GM18511 (cell line): ENCODE results near the gene CEL.
"Not testable (repeated sequence)": the region's sequence is repeated elsewhere in the genome, so short reads cannot be mapped to it uniquely, and the experiment has no call there.

Source experiments
- ATAC-seq: cut with Tn5 transposase; IDR thresholded peaks from one replicate; pipeline ENCODE4 v1.9.1; 2021; ENCODE audit warnings: mild to moderate bottlenecking, moderate library complexity; ENCODE audit not compliant: unreplicated experiment

Gene CEL

DNA sequence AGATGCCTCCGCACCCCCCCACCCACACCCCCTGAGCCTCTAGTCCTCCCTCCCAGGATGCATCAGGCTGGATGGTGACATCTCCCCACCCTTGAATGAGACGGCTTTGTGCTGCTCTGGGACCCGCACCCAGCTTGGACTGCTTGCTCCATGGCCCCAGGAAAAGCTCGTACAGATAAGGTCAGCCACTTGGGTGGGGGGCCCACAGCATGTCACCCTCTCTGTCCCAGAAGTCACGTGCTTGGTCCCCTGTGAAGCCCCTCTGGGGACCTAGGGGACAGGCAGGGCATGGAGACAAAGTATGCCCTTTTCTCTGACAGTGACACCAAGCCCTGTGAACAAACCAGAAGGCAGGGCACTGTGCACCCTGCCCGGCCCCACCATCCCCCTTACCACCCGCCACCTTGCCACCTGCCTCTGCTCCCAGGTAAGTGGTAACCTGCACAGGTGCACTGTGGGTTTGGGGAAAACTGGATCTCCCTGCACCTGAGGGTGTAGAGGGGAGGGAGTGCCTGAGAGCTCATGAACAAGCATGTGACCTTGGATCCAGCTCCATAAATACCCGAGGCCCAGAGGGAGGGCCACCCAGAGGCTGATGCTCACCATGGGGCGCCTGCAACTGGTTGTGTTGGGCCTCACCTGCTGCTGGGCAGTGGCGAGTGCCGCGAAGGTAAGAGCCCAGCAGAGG is 20.3 kb downstream of the CEL start:
- not testable (repeated sequence) for ATAC-seq

- ATAC-seq = not testable (repeated sequence)
These were observed 21.9 kb downstream of the CEL start for GRCh38 chr9:133083688-133084087.

DNA sequence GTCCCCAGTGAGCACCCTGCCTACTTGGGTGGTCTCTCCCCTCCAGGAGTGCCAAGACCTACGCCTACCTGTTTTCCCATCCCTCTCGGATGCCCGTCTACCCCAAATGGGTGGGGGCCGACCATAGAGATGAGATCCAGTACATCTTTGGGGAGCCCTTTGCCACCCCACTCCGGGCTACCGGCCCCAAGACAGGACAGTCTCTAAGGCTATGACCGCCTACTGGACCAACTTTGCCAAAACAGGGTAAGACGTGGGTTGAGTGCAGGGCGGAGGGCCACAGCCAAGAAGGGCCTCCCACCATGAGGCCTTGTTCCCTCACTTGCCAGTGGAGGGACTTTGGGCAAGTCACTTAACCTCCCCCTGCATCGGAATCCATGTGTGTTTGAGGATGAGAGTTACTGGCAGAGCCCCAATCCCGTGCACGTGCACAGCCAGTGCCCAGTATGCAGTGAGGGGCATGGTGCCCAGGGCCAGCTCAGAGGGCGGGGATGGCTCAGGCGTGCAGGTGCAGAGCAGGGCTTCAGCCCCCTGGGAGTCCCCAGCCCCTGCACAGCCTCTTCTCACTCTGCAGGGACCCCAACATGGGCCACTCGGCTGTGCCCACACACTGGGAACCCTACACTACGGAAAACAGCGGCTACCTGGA is 24.6 kb downstream of the CEL start:
- ATAC-seq = not testable (repeated sequence)

GRCh38 chr9:133086894-133087293 is 25.1 kb downstream of the CEL start:
- no peak for ATAC-seq

DNA sequence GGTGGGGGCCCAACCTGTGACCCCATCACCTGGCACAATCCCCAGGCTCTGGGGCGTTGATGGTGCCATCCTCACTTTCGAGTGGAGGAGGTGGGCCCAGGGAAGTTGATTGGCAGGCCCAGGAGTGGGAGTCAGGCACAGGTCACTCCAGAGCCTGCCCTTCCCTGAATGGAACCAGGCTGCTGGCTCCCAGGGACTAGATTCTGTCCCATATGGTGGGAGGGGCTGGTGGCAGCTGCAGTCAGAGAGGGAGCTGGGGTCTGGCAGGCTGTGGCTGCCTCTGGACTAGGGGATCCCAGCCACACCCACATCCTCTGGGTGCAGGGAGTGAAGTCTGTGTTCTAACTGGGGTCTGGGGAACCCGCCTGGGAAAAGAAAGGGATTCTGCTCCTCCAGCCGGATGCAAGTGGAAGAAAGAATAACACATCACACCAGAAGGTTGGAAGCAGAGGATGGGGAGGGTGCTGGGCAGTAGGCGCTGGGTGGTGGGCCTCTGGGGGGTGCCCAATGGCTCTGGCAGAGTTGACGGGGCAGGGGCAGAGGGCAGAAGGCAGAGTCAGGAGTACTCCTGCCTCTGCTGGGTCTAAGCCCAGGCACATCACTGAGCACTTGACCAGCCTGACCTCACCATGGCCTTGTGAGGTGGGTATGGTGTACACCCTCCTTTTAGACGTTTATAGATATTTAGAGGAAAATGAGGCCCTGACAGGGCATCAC is 25.8 kb downstream of the CEL start:
- ATAC-seq = no peak

DNA sequence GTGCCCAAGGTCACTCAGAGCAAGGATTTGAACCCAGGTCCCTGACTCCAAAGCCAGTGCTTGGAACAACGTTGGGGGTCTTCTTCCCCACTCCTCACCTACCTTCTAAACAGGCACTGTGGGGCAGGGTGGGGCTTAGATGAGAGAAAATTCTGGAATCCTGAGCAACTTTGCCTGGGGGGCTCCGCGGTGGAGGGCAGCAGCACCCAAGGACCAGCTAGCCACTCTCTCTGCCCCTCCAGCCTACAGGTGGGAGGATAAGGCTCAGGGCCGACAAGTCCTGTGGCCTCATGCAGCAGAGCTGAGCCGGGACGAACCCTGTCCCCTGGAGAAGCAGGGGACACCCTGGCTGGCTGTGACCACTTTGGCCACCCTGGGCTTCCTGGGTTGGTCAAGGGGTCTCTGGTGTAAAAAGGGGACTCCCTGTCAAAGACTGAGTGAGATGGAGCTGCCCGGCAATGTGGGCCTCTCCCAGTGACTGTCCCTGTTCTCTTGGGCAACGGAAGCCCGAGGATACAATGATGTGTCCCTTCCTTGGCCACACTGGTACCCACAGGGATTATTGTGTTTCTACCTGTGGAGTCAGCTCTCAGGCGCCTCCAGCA is 26.5 kb downstream of the CEL start:
- no peak for ATAC-seq

- no peak for ATAC-seq
These were observed 27.0 kb downstream of the CEL start for GRCh38 chr9:133088756-133089155.

GRCh38 chr9:133089271-133089671 is 27.5 kb downstream of the CEL start:
- no peak for ATAC-seq

DNA sequence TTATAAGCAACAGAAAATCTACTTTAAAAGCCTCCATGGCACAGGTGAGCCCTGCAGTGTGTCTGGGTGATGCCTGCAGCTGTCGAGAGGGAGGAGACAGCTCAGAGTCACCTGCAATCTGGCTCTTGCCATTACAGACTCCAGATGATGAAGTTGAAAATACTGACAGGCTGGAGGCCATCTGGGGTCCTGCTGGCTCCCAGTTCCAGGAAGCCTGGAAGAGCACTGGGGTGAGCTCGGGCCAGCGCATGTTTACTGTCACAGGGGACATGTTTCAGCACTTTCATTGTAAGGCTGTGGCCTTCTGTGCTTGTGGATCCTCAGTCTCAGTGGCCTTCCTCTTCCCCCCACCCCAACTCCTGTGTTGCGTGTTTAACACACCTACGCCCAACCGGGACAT is 28.4 kb downstream of the CEL start:
- no peak for ATAC-seq

- ATAC-seq = no peak
These were observed 29.1 kb downstream of the CEL start for GRCh38 chr9:133090752-133091385.

DNA sequence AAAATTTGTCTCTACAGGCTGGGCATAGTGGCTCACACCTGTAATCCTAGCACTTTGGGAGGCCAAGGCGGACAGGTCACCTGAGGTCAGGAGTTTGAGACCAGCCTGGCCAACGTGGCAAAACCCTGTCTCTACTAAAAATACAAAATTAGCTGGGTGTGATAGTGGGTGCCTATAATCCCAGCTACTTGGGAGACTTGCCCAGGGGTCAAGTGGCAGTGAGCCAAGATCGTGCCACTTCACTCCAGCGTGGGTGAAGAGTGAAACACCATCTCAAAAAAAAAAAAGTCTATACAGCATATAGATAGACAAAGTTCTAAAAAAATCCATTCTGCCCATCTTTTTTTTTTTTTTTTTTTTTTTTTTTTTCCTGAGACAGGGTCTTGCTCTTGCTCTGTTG is 32.6 kb downstream of the CEL start:
- not testable (repeated sequence) for ATAC-seq

DNA sequence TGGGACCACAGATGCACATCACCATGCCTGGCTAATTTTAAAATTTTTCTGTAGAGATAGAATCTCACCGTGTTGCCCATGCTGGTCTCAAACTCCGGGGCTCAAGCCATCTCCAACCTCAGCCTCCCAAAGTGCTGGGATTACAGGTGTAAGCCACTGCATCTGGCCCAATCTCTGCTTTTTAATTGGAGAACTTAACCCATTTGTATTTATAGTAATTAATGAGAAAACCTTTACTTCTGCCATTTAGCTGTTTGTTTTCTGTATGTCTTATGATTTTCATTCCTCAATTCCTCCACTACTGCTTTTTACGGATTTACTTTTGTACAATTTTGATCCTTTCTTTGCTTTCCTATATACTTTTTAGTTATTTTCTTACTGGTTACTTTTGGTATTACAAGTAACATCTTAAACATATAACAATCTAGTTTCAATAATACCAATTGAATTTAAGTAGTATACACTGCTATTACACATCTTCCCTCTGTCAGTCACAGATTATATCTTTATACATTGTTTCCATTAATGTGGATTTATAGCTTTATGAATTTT is 33.1 kb downstream of the CEL start:
- ATAC-seq = no peak

- ATAC-seq = no peak
These were observed 36.4 kb downstream of the CEL start for GRCh38 chr9:133098104-133098754.

DNA sequence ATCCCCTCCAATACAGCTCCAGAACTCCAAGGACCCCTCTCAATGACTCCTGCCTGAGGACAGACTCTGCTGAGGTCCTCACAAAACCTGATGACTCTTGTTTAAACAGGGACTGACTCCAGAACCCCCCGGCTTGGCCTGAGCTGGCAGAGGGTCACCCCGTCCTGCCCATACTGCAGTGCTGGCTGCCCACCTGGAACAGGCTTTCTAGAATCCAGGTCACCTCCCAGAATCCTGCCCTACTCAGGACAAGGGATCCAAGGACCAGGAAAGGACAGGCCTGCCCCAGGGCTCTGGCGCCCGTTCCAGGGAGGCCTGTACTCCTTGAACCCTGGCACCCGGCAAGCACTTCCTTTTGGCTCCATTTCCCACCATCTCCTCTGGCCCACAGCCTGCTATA is 37.1 kb downstream of the CEL start:
- ATAC-seq = no peak

DNA sequence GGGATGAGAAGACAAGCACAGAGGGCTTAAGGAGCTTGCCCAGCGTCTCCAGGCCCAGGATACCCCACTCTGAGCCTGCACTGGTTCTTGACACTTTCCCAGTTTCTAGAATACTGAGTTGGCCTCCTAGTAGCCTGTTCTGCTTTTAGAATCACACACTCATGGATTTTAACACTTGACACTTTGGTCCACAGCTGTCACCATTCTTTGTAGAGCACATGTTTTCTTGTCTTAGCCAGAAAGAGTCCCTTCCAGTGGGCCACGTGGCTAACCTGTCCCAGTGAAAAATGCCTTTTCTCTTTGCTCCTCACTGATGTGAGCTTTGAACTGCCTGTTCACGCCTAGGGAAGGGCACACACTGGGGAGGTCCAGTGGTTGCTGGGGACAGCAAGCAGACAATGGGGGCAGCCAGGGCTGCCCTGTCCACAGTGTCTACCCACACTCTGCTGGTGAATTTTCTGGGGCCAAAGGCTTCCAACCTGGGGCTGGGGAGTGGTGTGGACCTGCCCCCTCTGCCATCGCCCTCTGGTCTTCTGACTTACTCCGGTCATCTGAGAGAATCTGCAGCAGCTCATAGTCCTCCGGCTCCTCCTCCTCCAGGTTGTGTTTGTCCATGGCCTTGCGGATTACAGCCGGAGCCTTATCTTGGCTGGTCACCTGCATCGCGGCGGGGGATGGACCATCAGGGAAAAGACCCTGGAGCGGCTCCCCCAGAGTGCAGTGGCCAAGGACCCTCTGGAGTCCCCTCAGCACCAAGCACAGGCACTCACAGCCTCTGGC is 38.1 kb downstream of the CEL start:
- ATAC-seq = no peak

- ATAC-seq = no peak
These were observed 39.0 kb downstream of the CEL start for GRCh38 chr9:133100506-133101355.

DNA sequence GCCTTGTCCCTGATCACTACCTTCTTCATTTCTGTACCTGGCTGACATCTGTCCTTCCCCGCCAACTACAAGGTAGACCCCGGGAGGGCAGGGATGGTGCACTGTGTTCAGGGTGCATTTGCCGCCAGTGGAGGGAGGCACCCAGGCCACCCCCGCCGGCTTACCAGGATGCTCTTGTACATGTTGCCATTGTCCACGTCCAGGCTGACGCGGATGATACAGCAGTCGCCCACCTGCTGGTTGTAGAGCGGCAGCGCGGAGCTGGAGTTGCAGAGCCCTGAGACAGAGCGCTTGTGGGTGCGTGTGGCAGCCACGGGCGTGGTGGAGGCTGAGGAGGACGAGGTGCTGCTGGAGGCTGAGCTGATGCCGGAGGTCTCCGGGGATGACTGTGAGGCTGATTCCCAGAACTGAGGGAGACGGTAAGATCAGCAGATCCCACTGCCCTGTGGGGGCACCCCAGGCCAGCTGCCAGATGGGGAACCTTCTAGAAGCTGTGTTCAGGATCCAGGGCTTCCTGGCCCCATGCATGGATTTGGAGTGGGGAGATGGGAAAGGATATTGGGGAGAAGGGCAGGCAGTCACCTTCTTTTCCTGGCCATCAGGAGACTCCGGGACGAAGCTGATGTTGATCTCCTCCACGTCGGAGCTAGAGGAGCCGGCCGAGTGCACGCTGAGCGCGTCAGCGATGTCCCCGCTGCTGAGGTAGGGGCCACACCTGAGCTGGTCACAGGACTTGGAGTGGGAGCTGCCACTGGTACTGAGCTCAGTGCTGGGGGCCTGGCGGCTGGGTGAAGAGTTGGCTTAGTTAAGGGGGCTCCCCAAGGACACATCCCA is 39.8 kb downstream of the CEL start:
- no peak for ATAC-seq
